ENCODE data around the gene PGM1. TPM values are rescaled to one million over a fixed set of nuclear protein-coding genes. Genes with fewer than 3 reads are reported as not detected.

The PGM1 gene
- total and polyA plus RNA-seq, 10 donors = 4.5 to 37.4 (median 24.1) TPM

DNA sequence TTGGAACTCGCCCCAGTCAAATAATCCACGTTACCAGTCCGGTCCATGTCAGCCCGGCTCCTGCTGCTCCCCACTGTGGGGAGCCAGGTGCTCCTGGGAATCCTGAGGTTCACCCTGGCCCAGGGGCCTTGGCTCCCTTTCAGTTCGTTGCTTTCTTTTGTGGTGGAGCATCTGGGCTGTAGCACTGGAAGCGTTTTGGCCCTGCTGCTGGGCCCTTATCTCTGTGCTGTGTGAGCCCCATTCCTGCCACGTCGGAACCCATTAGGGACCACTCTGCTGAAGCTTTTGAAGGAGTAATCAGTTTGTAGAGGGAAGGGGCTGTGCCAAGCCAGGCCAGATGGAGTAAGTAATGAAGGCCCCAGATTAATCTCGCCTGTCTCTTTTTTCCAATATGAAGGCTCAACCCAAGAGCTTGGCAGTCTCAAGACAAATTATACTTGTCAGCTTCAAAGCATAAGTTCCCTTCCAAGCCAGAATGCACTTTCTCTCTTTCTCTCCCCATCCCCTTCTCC lies 82.3 kb downstream of the PGM1 start:
- H3K27me3 ChIP-seq (replicated peaks in 1 of 7) = no peaks in the 10 kb centered on the region
- H3K4me3 ChIP-seq = no peak overlapping the region
- intact Hi-C loops (cut with DNase I; ENCODE audit: low total_unique reads) = loop anchor here (10.0 kb wide), 1 partner anchor 569 kb away; no protein-coding TSS in a partner anchor
- DNase-seq = no peak
- TF ChIP-seq POLR2AphosphoS5 (IDR thresholded peaks at IDR 0.05) (no peak), POLR2A (IDR thresholded peaks at IDR 0.05) (no peak), CTCF (IDR thresholded peaks at IDR 0.05 in 8 of 11, conservative IDR thresholded peaks at IDR 0.05 in 3 of 11) (no peak)
- H3K36me3 ChIP-seq = no peaks in the 10 kb centered on the region
- peaks cover 0 to 11% (median 0%) of the 10 kb centered on the region in 8 donors for H3K9me3 ChIP-seq
- H3K27ac ChIP-seq = no peak overlapping the region
- no peaks in the 10 kb centered on the region for H3K4me1 ChIP-seq
- 87 to 97% (median 95%) methylated on average over 9 of the region's 9 CpGs for WGBS, 5 donors

DNA sequence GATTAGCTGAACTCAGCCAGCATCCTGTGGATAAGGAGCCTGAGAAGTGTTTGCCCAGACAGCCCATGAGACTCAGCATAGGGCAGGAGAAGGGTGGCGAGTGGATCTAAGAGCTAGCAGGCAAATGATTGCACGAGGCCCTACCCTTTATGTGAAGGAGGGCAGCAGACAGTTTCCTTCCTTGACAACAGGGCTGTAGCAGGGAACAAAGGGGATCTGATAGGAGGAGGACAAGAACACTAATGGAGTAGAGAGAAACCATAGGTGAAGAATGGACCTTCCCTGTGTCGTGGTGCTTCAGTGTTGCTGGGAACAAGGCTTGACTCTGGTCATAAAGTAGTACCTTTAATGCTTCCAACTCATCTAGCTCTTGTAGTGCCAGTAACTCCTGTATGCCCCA lies 84.3 kb downstream of the PGM1 start:
- no peak for DNase-seq
- no peak for TF ChIP-seq POLR2A (IDR thresholded peaks at IDR 0.05)
- no peak for TF ChIP-seq CTCF (IDR thresholded peaks at IDR 0.05 in 8 of 11, conservative IDR thresholded peaks at IDR 0.05 in 3 of 11)
- no peak for TF ChIP-seq POLR2AphosphoS5 (IDR thresholded peaks at IDR 0.05)
- Histone ChIP-seq H3K27ac (no peak overlapping the region), H3K36me3 (no peaks in the 10 kb centered on the region), H3K4me3 (no peak overlapping the region), H3K4me1 (no peaks in the 10 kb centered on the region), H3K9me3 (peaks cover 0 to 11% (median 0%) of the 10 kb centered on the region in 8 donors), H3K27me3 (replicated peaks in 1 of 7) (no peaks in the 10 kb centered on the region)
- intact Hi-C loops (cut with DNase I; ENCODE audit: low total_unique reads) = loop anchor here (10.0 kb wide), 1 partner anchor 567 kb away; no protein-coding TSS in a partner anchor
- 79 to 89% (median 81%) methylated on average over 3 of the region's 3 CpGs for WGBS, 5 donors

DNA sequence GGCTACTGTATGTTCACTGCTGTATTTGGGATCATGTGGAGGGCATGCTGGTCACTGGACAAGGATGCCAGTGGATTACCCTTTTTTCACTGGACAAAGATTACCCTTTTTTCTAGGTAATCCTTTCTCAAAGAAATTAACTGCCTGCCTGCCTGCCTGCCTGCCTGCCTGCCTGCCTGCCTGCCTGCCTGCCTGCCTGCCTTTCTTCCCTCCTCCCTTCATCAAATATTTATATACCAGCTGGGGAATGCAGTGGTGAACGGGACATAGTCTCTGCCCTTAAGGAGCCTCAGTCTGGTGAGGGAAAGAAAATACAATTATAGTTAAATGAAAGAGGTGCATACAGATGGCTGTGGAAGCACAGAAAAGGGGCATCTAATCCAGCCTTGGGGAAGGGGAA lies 85.0 kb downstream of the PGM1 start:
- H3K36me3 ChIP-seq = no peaks in the 10 kb centered on the region
- no peaks in the 10 kb centered on the region for H3K4me1 ChIP-seq
- TF ChIP-seq POLR2AphosphoS5 (IDR thresholded peaks at IDR 0.05) (no peak), POLR2A (IDR thresholded peaks at IDR 0.05) (no peak), CTCF (IDR thresholded peaks at IDR 0.05 in 8 of 11, conservative IDR thresholded peaks at IDR 0.05 in 3 of 11) (no peak)
- H3K9me3 ChIP-seq = peaks cover 0 to 11% (median 0%) of the 10 kb centered on the region in 8 donors
- no peak for DNase-seq
- WGBS, 5 donors = 76 to 94% (median 85%) methylated on average over 1 of the region's 1 CpG
- no peak overlapping the region for H3K27ac ChIP-seq
- no peaks in the 10 kb centered on the region for H3K27me3 ChIP-seq (replicated peaks in 1 of 7)
- intact Hi-C loops (cut with DNase I; ENCODE audit: low total_unique reads) = loop anchor here (10.0 kb wide), 1 partner anchor 567 kb away; no protein-coding TSS in a partner anchor
- no peak overlapping the region for H3K4me3 ChIP-seq

- Histone ChIP-seq H3K9me3 (peaks cover 0 to 11% (median 0%) of the 10 kb centered on the region in 8 donors), H3K27me3 (replicated peaks in 1 of 7) (no peaks in the 10 kb centered on the region), H3K36me3 (no peaks in the 10 kb centered on the region), H3K27ac (no peak overlapping the region), H3K4me1 (no peaks in the 10 kb centered on the region), H3K4me3 (no peak overlapping the region)
- TF ChIP-seq CTCF (IDR thresholded peaks at IDR 0.05 in 8 of 11, conservative IDR thresholded peaks at IDR 0.05 in 3 of 11) = no peak
- TF ChIP-seq POLR2A (IDR thresholded peaks at IDR 0.05) = no peak
- TF ChIP-seq POLR2AphosphoS5 (IDR thresholded peaks at IDR 0.05) = no peak
- DNase-seq = no peak
- intact Hi-C loops (cut with DNase I; ENCODE audit: low total_unique reads) = loop anchor here (10.0 kb wide), 1 partner anchor 566 kb away; no protein-coding TSS in a partner anchor
- WGBS, 5 donors = 83 to 94% (median 92%) methylated on average over 2 of the region's 2 CpGs
Measured at GRCh38 chr1:63679076-63679475, 85.9 kb downstream of the PGM1 start.

Measured in spleen (tissue), 11 donors.